Measurements from ENCODE around the gene RNF112.

DNA sequence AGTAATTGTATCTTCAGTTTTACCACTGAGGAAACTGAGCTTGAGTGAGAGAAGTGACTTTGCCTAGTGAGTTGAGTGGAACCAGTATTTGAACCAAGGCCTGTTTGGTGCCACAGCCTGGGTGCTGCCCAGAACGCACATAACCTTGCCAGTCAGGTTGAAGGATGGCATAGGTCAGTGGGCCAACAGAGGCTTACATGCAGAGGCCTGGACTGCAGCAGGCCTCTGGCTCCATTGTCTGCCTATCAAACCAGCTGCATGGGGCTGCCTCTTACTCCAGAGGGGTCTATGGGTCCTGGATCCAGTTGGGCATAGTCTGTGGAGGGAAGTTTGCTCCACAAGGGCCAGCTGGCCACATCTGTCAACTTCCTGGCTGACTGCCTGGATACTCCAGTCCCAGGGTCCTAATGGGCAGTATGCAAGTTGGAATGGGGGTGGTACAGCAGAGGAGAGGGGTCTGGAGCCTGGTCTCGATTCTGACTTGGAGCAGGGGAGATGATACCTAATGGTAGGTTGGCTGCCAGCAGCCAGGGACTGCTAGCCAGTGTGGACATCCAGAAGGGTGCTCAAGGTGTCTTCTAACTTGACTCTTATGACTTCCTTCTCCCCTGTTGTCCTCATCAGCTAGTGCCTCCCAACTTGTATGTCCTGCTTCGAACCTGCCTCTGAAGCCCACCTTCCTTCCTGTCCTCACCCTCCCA, 11.1 kb upstream of the RNF112 start:
- TF ChIP-seq EZH2 (IDR thresholded peaks at IDR 0.05; ENCODE audit: low read length, unreplicated experiment) (no peak), EZH2phosphoT487 (IDR thresholded peaks at IDR 0.05; ENCODE audit: borderline replicate concordance, low read length) (no peak)
- TF ChIP-seq, protein P1, sequence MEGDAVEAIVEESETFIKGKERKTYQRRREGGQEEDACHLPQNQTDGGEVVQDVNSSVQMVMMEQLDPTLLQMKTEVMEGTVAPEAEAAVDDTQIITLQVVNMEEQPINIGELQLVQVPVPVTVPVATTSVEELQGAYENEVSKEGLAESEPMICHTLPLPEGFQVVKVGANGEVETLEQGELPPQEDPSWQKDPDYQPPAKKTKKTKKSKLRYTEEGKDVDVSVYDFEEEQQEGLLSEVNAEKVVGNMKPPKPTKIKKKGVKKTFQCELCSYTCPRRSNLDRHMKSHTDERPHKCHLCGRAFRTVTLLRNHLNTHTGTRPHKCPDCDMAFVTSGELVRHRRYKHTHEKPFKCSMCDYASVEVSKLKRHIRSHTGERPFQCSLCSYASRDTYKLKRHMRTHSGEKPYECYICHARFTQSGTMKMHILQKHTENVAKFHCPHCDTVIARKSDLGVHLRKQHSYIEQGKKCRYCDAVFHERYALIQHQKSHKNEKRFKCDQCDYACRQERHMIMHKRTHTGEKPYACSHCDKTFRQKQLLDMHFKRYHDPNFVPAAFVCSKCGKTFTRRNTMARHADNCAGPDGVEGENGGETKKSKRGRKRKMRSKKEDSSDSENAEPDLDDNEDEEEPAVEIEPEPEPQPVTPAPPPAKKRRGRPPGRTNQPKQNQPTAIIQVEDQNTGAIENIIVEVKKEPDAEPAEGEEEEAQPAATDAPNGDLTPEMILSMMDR (conservative IDR thresholded peaks at IDR 0.05; ENCODE audit: low read depth, low read length), result no peak
